DOHH2 (cell line): ENCODE data around the gene HSD11B1.

Experiments used
- EZH2phosphoT487 ChIP-seq: fragments of 200-600 bp; sonication (generic); IDR thresholded peaks from 2 replicates; pipeline ENCODE4 v1.6.1; 2017; ENCODE audit warnings: borderline replicate concordance, mild to moderate bottlenecking, antibody characterized with exemption, low read length, moderate library complexity, mixed read lengths
- TF ChIP-seq, protein P1 (sequence below): fragments of 200-600 bp; sonication (generic); IDR thresholded peaks from one replicate; pipeline ENCODE4 v1.5.1; 2014; ENCODE audit warnings: antibody characterized with exemption, mild to moderate bottlenecking, low read depth, low read length; ENCODE audit not compliant: poor library complexity, severe bottlenecking

DNA sequence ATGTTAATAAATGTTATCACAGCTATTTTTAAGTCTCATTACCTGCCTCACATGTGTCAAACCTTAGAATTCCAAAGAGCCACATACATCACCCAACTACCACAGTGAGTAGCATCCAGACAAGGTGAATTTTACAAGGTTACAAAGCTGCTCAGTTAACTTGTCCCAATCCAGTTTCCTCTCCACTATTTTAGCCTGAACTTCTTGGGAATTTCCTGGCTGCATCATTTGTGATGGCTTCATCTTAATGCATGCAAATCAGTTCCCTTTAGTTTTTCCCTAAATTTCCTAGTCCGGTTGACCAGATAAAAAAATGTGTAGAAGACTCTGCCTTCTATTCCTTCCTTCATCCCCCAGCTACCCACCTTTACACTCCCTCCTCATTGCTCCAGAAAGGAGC, 50.6 kb downstream of the HSD11B1 start:
- TF ChIP-seq, protein P1, sequence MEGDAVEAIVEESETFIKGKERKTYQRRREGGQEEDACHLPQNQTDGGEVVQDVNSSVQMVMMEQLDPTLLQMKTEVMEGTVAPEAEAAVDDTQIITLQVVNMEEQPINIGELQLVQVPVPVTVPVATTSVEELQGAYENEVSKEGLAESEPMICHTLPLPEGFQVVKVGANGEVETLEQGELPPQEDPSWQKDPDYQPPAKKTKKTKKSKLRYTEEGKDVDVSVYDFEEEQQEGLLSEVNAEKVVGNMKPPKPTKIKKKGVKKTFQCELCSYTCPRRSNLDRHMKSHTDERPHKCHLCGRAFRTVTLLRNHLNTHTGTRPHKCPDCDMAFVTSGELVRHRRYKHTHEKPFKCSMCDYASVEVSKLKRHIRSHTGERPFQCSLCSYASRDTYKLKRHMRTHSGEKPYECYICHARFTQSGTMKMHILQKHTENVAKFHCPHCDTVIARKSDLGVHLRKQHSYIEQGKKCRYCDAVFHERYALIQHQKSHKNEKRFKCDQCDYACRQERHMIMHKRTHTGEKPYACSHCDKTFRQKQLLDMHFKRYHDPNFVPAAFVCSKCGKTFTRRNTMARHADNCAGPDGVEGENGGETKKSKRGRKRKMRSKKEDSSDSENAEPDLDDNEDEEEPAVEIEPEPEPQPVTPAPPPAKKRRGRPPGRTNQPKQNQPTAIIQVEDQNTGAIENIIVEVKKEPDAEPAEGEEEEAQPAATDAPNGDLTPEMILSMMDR: no peak
- TF ChIP-seq EZH2phosphoT487: no peak
